NCI-H146 (cell line): ENCODE measurements around the gene ATP5F1C.

ENCODE experiments used
- DNase-seq: peaks from one replicate; lab custom pipeline; 2025; lab: John Stamatoyannopoulos, UW

Gene ATP5F1C

DNA sequence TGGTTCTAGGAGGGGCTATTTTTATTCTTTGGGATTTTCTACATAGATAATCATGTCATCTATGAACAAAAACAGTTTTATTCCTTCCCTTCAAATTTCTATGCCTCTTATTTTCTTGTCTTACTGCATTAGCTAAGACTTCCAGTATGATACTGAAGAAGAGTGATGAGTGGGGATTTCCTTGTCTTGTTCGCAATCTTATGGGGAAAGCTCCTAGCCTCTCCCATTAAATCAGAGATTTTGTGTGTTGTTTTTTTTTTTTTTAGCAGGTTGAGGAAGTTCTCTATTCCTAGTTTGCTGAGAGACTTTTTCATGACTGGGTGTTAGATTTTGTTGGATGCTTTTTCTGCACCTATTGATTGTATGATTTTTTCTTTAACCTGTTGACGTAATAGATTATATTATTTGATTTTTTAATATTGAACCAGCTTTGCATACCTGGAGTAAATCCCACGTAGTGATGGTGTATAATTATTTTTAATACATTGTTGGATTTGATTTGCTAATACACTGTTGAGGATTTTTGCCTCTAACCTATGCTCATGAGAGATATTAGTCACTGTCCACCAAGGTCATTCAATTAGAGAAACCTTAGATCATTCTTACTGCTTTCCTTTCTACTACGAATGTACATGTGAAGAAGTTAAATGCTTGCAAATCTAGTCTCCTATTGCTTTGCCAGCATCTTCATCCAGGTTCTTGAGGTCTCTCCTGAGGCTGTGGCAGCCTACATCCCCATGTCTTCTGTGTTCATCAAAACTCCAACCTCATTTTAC, 6.5 kb downstream of the ATP5F1C start:
- no peak for DNase-seq

DNA sequence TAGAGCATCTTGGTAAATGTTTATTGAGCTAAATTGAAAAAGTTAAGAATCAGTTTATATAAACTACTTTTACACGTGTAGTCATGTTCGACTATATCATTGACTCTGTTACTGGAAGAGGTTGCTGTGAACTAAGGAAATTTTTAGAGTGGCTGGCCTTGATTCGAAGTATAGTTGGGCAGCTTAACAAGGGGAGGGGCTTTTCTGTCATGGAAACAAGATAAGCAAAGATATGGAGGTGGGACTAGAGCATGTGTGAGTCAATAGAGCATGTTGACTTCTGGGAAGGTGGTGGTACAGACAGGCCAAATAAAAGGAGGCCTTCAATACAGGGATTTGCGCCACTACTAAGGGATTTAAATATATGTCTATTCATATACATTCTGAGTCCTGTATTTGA, 7.6 kb downstream of the ATP5F1C start:
- DNase-seq = no peak

GRCh38 chr10:7797582-7797981, 9.6 kb downstream of the ATP5F1C start:
- DNase-seq = no peak

GRCh38 chr10:7802606-7803005, 14.6 kb downstream of the ATP5F1C start:
- DNase-seq = no peak

GRCh38 chr10:7804216-7804615, 16.2 kb downstream of the ATP5F1C start:
- no peak for DNase-seq

GRCh38 chr10:7804741-7805140, 16.8 kb downstream of the ATP5F1C start:
- no peak for DNase-seq

GRCh38 chr10:7808686-7809267, 20.8 kb downstream of the ATP5F1C start:
- no peak for DNase-seq

DNA sequence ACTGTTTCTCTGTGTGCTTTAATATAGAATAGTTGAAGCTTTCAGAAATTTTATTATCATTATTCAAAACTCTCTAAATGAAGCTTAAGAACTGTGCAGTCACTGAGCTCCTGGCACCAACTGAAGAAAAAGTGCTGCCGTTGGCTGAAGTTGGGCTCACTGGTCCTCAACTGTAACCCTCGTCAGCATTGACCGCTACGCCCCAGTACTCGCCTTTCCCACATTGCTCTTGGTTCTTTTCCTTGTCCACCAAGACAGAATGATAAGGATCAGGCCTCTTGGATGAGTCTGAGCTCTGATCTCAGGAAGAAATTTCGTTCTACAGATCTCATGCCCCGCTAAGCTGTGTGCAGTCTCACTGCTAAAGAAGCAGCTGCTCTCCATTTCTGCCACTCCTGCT, 22.5 kb downstream of the ATP5F1C start:
- DNase-seq = no peak

DNA sequence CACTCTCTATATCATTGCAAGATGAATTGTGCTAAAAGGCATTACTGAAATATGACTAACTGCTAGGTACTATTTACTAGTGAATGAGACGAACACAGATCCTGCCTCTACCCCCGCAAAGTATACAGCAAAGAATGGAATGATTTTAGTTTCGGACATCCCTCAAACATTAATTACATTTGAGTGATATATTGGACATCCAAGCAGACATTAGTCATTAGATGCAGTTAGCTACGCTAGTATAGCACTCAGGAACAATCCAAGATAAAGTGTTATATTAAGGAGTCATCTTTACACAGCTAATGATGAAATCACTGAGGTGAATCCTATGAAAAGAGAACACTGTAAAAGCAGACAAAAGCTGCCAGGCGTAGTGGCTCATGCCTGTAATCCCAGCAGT, 23.0 kb downstream of the ATP5F1C start:
- no peak for DNase-seq

- DNase-seq = peak; percentile 57
Measured at GRCh38 chr10:7811743-7812142, 23.8 kb downstream of the ATP5F1C start.

DNA sequence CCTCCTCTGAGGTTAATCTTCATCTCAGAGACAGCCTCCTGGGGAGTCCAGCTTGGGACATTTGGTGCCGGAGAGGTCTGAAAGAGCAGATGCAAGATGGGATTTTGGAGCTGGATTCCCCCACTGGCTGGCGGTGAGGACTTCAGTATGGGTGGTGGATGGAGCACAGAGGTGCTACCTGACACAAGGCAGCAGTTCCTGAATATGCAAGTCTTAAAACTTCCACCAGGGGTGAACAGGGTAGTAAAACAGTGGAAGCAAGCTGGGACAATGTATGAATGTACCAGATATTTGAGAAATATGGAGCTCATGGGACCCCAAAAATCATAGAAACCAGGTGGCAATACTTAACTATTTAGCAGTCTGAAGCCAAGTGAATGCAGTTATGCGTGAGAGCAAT, 25.5 kb downstream of the ATP5F1C start:
- no peak for DNase-seq

GRCh38 chr10:7817576-7817975, 29.6 kb downstream of the ATP5F1C start:
- peak; percentile 28 for DNase-seq

DNA sequence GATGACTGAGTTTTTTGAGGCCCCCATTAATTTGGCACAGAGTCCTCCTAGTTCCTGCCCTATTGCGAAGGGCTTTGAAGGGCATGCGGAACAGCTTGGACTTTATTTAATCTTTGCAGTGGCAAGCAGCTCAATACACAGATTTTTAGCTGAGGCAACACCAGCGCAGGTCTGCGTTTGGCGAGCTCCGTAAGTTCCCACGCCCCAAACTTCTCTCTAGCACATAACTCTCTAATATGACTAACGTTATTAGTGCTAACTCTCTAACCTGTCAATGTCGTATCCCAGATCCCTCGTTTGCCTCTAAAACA, 30.0 kb downstream of the ATP5F1C start:
- DNase-seq = no peak

DNA sequence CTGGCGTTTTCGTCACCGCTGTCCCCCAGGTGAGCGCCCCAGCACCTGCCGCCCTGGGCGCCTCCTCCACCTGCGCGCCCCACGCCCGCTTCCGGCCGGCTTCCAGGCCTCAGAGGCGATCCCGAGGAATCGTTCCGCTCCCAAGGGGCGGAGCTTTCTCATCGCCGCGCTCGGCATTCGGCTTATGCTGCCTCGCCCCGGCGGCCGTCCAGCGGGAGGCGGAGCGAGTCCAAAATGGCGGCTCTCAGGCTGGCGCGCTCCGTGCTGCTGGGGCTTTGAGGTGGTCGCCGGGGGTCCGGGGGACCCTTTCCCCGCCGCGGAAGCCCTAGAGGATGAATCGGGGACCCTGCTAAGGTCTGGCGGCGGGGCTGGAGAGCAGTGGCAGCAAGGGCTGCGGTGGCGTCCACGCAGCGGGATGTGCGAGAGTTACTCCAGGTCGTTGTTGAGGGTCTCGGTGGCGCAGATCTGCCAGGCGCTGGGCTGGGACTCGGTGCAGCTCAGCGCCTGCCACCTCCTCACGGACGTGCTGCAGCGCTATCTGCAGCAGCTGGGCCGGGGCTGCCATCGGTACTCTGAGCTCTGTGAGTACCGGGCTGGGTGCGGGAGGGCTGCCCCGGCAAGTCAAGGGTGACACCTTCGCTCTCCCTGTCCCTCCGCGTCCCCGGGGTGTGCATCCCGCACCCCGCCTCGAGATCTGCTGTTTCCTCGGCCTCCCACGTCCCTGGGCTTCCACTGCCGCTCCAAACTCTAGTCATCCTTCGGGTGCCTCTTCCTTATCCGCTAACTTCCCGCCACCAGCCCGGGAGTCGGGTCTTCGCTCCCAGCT, 30.5 kb downstream of the ATP5F1C start, which contains the start of gene TAF3:
TAF3 (plus strand) TSS at position 211 of the 826 bp plus-strand sequence; CDS start at position 416, 205 bp downstream.
- peak; percentile 96 for DNase-seq

- DNase-seq = peak; percentile 54
Measured at GRCh38 chr10:7819121-7819460, 31.1 kb downstream of the ATP5F1C start.

GRCh38 chr10:7824251-7824650, 36.3 kb downstream of the ATP5F1C start:
- no peak for DNase-seq

DNA sequence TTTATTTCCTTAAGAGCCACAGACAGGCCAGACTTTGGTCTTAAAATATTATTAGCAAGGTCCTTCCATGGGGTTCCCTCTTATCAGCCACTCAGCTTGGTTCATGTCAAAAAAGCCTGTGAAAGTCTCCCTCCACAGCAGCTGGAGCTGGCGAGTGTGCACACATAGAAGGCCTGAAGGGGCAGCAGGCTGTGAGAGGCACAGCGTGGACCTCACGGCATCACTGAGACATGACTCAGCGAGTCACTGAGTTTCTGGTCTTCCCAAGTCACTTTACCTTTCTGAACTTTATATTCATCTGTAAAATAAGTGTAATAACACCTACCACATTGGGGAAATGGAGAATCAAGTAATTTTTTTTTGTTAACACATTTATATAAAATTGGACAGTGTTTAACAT, 39.0 kb downstream of the ATP5F1C start:
- DNase-seq = no peak

GRCh38 chr10:7829289-7829834, 41.4 kb downstream of the ATP5F1C start:
- no peak for DNase-seq

GRCh38 chr10:7832060-7832459, 44.1 kb downstream of the ATP5F1C start:
- DNase-seq = no peak

DNA sequence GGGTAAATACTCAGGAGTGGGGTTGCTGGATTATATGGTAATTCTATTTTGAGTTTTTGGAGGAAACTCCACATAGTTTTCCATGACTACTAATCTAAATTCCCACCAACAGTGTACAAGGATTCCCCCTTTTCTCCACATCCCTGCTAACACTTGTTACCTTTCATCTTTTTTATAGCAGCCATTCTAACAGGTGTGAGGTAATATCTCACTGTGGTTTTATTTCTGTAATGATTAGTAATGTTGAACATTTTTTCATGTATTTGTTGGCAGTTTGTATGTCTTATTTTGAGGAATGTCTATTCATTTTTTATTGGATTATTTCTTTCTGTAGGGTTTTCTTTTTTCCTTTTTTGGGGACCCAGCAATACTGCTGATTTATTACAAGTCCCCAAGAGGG, 45.2 kb downstream of the ATP5F1C start:
- no peak for DNase-seq

DNA sequence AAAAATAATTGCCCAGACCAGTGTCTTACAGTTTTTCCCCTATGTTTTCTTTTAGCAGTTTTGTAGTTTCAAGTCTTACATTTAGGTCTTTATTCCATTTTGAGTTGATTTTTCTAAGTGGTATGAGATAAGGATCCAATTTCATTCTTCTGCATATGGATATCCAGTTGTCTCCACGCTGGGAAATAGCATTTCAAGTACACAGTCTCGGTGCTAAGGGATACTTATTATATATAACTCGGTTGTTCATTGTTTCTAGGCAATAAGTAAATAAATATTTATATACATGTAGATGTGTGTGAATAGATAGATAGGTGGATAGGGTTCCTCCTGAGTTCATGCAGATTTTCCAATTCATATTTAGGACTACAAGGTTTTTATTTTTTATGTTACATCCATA, 46.3 kb downstream of the ATP5F1C start:
- no peak for DNase-seq

DNA sequence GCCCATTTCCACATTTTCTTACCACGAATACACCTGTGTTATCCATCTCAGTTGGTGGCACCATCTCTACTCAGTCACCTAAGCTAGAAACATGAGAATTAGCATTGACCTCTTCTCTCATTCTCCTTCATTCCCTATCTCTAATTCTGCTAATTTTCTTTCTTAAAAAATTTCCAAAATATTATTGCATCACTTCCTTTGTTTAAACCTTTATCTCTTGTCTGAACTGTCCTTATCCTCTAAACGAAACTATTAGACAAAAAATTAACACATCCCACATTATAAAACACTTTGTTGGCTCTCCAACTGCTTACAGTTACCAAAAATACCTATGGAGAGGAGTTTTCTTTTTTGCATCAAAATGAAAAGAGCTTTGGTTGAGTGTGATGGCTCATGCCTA, 48.6 kb downstream of the ATP5F1C start:
- no peak for DNase-seq

- DNase-seq = no peak
Measured at GRCh38 chr10:7846591-7846990, 58.6 kb downstream of the ATP5F1C start.
